OCI-LY7 (cell line): Measurements from ENCODE around the gene MPL.

Experiments used
- EZH2phosphoT487 ChIP-seq: fragments of 200-600 bp; sonication (generic); IDR thresholded peaks from 2 replicates; pipeline ENCODE4 v1.6.1; 2018; ENCODE audit warnings: low read depth, borderline replicate concordance, mild to moderate bottlenecking, mixed run types, antibody characterized with exemption, low read length, moderate library complexity, mixed read lengths
- TF ChIP-seq, protein P1 (sequence below): fragments of 200-600 bp; sonication (generic); conservative IDR thresholded peaks from 2 replicates; pipeline ENCODE4 v1.5.1; 2014; ENCODE audit warnings: mild to moderate bottlenecking, antibody characterized with exemption, low read length, moderate library complexity, mixed read lengths

DNA sequence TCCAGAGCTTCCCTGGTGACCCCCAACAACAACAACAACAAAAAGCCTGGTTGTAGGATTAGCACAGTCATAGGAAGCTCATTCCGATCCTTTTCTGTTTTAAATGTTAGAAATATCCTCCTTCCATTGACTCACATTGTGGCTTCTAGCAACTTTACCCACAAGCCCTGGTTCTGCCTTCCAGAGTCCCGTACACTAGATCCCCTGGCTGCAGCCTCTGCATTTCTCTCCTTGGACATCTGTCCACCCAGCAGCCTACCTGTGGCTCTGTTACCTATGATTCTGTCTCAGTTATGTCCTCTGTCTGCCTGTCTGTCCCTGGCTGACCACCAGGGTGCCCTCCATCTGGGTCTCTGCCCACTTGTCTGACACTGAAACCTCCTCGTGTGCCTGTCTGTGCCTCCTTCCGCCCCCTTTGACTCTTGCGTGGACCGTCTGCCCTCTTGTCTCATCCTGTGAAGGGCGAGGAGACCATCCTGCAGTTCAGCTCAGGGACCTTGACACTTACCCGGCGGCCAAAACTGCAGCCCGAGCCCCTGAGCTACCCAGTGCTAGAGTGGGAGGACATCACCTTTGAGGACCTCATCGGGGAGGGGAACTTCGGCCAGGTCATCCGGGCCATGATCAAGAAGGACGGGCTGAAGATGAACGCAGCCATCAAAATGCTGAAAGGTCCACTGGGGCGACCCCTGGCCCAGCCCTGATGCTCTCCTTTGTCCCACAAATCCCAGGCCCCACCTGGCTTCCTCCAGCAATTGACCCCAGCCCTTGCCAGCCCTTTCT, 20.7 kb upstream of the MPL start:
- TF ChIP-seq, protein P1, sequence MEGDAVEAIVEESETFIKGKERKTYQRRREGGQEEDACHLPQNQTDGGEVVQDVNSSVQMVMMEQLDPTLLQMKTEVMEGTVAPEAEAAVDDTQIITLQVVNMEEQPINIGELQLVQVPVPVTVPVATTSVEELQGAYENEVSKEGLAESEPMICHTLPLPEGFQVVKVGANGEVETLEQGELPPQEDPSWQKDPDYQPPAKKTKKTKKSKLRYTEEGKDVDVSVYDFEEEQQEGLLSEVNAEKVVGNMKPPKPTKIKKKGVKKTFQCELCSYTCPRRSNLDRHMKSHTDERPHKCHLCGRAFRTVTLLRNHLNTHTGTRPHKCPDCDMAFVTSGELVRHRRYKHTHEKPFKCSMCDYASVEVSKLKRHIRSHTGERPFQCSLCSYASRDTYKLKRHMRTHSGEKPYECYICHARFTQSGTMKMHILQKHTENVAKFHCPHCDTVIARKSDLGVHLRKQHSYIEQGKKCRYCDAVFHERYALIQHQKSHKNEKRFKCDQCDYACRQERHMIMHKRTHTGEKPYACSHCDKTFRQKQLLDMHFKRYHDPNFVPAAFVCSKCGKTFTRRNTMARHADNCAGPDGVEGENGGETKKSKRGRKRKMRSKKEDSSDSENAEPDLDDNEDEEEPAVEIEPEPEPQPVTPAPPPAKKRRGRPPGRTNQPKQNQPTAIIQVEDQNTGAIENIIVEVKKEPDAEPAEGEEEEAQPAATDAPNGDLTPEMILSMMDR = no peak
- TF ChIP-seq EZH2phosphoT487 = no peak
